Astrocyte (in vitro differentiated cells and primary cell): ENCODE data around the gene CDK5RAP2. TPM values are rescaled to one million over a fixed set of nuclear protein-coding genes. Genes with fewer than 3 reads are reported as not detected.

Experiments used
- DNase-seq: peaks from one replicate; pipeline ENCODE4 v3.0.0-alpha.2; 2010; ENCODE audit warnings: low read depth
- FAIRE-seq: peaks from 2 replicates; lab custom pipeline; 2011; peaks lifted over from hg19 to GRCh38; lab: Jason Lieb, UNC
- H2AFZ ChIP-seq: 2 replicates; pipeline ENCODE4 v1.6.0; 2012; ENCODE audit warnings: low read depth, low read length, inconsistent platforms
- H3K27ac ChIP-seq: 2 replicates; pipeline ENCODE4 v1.5.1; 2011; ENCODE audit warnings: low read depth, low read length, inconsistent platforms
- H3K27me3 ChIP-seq: 2 replicates; pipeline ENCODE4 v1.6.0; 2011; ENCODE audit warnings: low read length, inconsistent platforms; ENCODE audit not compliant: insufficient read depth
- H3K36me3 ChIP-seq: 2 replicates; pipeline ENCODE4 v1.5.1; 2011; ENCODE audit warnings: low read length, inconsistent platforms; ENCODE audit not compliant: insufficient read depth
- H3K4me1 ChIP-seq: 2 replicates; pipeline ENCODE4 v1.5.1; 2011; ENCODE audit warnings: low read length, inconsistent platforms; ENCODE audit not compliant: insufficient read depth
- H3K4me2 ChIP-seq: 2 replicates; pipeline ENCODE4 v1.6.0; 2012; ENCODE audit warnings: low read length, inconsistent platforms
- H3K4me3 ChIP-seq: 2 replicates; pipeline ENCODE4 v1.5.1; 2011; ENCODE audit warnings: low read depth, mild to moderate bottlenecking, low read length, inconsistent platforms; ENCODE audit not compliant: insufficient read depth
- H3K79me2 ChIP-seq: 2 replicates; pipeline ENCODE4 v1.6.0; 2012; ENCODE audit warnings: mild to moderate bottlenecking, low read length, inconsistent platforms; ENCODE audit not compliant: insufficient read depth
- H3K9ac ChIP-seq: 2 replicates; pipeline ENCODE4 v1.6.0; 2012; ENCODE audit warnings: mild to moderate bottlenecking, low read length, inconsistent platforms
- H3K9me3 ChIP-seq: 2 replicates; pipeline ENCODE4 v1.5.1; 2012; ENCODE audit warnings: low read depth, mild to moderate bottlenecking, low read length, inconsistent platforms; ENCODE audit not compliant: insufficient read depth
- H4K20me1 ChIP-seq: 2 replicates; pipeline ENCODE4 v1.6.0; 2012; ENCODE audit warnings: low read length, inconsistent platforms; ENCODE audit not compliant: insufficient read depth
- H3K27ac Mint-ChIP-seq: one replicate; pipeline ENCODE4 v1.8.0; 2021; ENCODE audit warnings: mild to moderate bottlenecking, mixed read lengths; ENCODE audit not compliant: unreplicated experiment
- H3K27me3 Mint-ChIP-seq: one replicate; pipeline ENCODE4 v1.8.0; 2021; ENCODE audit warnings: low read depth, mixed read lengths; ENCODE audit not compliant: unreplicated experiment
- H3K36me3 Mint-ChIP-seq: one replicate; pipeline ENCODE4 v1.8.0; 2021; ENCODE audit warnings: low read depth, mixed read lengths; ENCODE audit not compliant: unreplicated experiment
- H3K4me1 Mint-ChIP-seq: one replicate; pipeline ENCODE4 v1.8.0; 2021; ENCODE audit warnings: low read depth, mixed read lengths; ENCODE audit not compliant: unreplicated experiment
- H3K4me3 Mint-ChIP-seq: one replicate; pipeline ENCODE4 v1.8.0; 2021; ENCODE audit warnings: mild to moderate bottlenecking, moderate library complexity, mixed read lengths; ENCODE audit not compliant: unreplicated experiment
- H3K9me3 Mint-ChIP-seq: one replicate; pipeline ENCODE4 v1.8.0; 2021; ENCODE audit warnings: mild to moderate bottlenecking, mixed read lengths; ENCODE audit not compliant: unreplicated experiment
- CTCF ChIP-seq: IDR thresholded peaks from 2 replicates; pipeline ENCODE4 v1.5.1; 2011; ENCODE audit warnings: low read depth, mild to moderate bottlenecking, inconsistent platforms, low read length, moderate library complexity; ENCODE audit not compliant: insufficient read depth
- EZH2 ChIP-seq: IDR thresholded peaks from 2 replicates; pipeline ENCODE4 v1.6.1; 2012; ENCODE audit warnings: mild to moderate bottlenecking, low read length, inconsistent platforms; ENCODE audit not compliant: insufficient read depth
- total RNA-seq: library from RNA; stranded (reverse); gene quantifications from 2 replicates; pipeline ENCODE4 v1.2.1, GENCODE V29; 2021

CDK5RAP2 gene
- total RNA-seq, 1 donor from 2014 or later = 36.3 TPM

GRCh38 chr9:120603591-120603990 lies 23.6 kb upstream of the CDK5RAP2 start:
- TF ChIP-seq CTCF (no peak), EZH2 (no peak)
- Histone ChIP-seq H3K4me2 (no peak overlapping the region), H2AFZ (no peak overlapping the region), H3K4me1 (no peaks in the 10 kb centered on the region), H3K9me3 (no peaks in the 10 kb centered on the region), H3K27ac (no peak overlapping the region), H3K9ac (no peak overlapping the region), H3K36me3 (no peaks in the 10 kb centered on the region), H4K20me1 (no peaks in the 10 kb centered on the region), H3K79me2 (no peaks in the 10 kb centered on the region), H3K27me3 (no peaks in the 10 kb centered on the region), H3K4me3 (no peak overlapping the region)
- peaks cover 6% of the 10 kb centered on the region for H3K4me1 Mint-ChIP-seq
- H3K27me3 Mint-ChIP-seq = no peaks in the 10 kb centered on the region
- FAIRE-seq (no peak), DNase-seq (no peak)
- H3K36me3 Mint-ChIP-seq = peaks cover 10% of the 10 kb centered on the region
- H3K4me3 Mint-ChIP-seq = no peak overlapping the region
- H3K27ac Mint-ChIP-seq = no peak overlapping the region
- H3K9me3 Mint-ChIP-seq = no peaks in the 10 kb centered on the region

GRCh38 chr9:120603010-120603409 lies 23.0 kb upstream of the CDK5RAP2 start:
- no peak overlapping the region for H3K9ac ChIP-seq
- no peak overlapping the region for H2AFZ ChIP-seq
- DNase-seq = no peak
- Mint-ChIP-seq H3K27ac (no peak overlapping the region), H3K9me3 (no peaks in the 10 kb centered on the region), H3K36me3 (peaks cover 10% of the 10 kb centered on the region), H3K4me1 (peaks cover 2% of the 10 kb centered on the region), H3K27me3 (no peaks in the 10 kb centered on the region), H3K4me3 (no peak overlapping the region)
- H3K4me2 ChIP-seq = no peak overlapping the region
- H3K4me3 ChIP-seq = no peak overlapping the region
- no peaks in the 10 kb centered on the region for H3K79me2 ChIP-seq
- no peaks in the 10 kb centered on the region for H4K20me1 ChIP-seq
- no peak for TF ChIP-seq EZH2
- no peak for TF ChIP-seq CTCF
- FAIRE-seq = no peak
- H3K9me3 ChIP-seq = no peaks in the 10 kb centered on the region
- no peaks in the 10 kb centered on the region for H3K27me3 ChIP-seq
- H3K4me1 ChIP-seq = no peaks in the 10 kb centered on the region
- no peaks in the 10 kb centered on the region for H3K36me3 ChIP-seq
- H3K27ac ChIP-seq = no peak overlapping the region

GRCh38 chr9:120593955-120594277 lies 13.9 kb upstream of the CDK5RAP2 start:
- Histone ChIP-seq H3K36me3 (no peaks in the 10 kb centered on the region), H3K27me3 (no peaks in the 10 kb centered on the region), H3K9ac (no peak overlapping the region), H3K27ac (no peak overlapping the region), H4K20me1 (no peaks in the 10 kb centered on the region), H3K4me2 (no peak overlapping the region), H2AFZ (no peak overlapping the region), H3K4me3 (no peak overlapping the region), H3K4me1 (no peaks in the 10 kb centered on the region), H3K79me2 (no peaks in the 10 kb centered on the region), H3K9me3 (no peaks in the 10 kb centered on the region)
- Mint-ChIP-seq H3K4me3 (no peak overlapping the region), H3K4me1 (no peaks in the 10 kb centered on the region), H3K9me3 (no peaks in the 10 kb centered on the region), H3K36me3 (peaks cover 2% of the 10 kb centered on the region), H3K27ac (no peak overlapping the region), H3K27me3 (no peaks in the 10 kb centered on the region)
- FAIRE-seq (no peak), DNase-seq (no peak)
- TF ChIP-seq EZH2 = no peak
- no peak for TF ChIP-seq CTCF
